ENCODE results near the gene TBC1D4. TPM values are rescaled to one million over a fixed set of nuclear protein-coding genes. Genes with fewer than 3 reads are reported as not detected.

The TBC1D4 gene
- total RNA-seq, 4 donors from 2014 or later: 38.2 to 56.9 (median 43.9) TPM

GRCh38 chr13:75312884-75313520 lies 169.0 kb downstream of the TBC1D4 start:
- no peak for TF ChIP-seq CTCF (IDR thresholded peaks at IDR 0.05; ENCODE audit: low read depth)

GRCh38 chr13:75309981-75310580 lies 171.9 kb downstream of the TBC1D4 start:
- no peak for TF ChIP-seq CTCF (IDR thresholded peaks at IDR 0.05; ENCODE audit: low read depth)

GRCh38 chr13:75308222-75308621 lies 173.7 kb downstream of the TBC1D4 start:
- no peak for TF ChIP-seq CTCF (IDR thresholded peaks at IDR 0.05; ENCODE audit: low read depth)

- TF ChIP-seq CTCF (IDR thresholded peaks at IDR 0.05; ENCODE audit: low read depth): no peak
Observed at GRCh38 chr13:75307370-75307949, 174.5 kb downstream of the TBC1D4 start.

- no peak for TF ChIP-seq CTCF (IDR thresholded peaks at IDR 0.05; ENCODE audit: low read depth)
Observed at GRCh38 chr13:75305059-75305458, 176.9 kb downstream of the TBC1D4 start.

GRCh38 chr13:75303263-75303662 lies 178.7 kb downstream of the TBC1D4 start:
- no peak for TF ChIP-seq CTCF (IDR thresholded peaks at IDR 0.05; ENCODE audit: low read depth)

GRCh38 chr13:75302071-75302698 lies 179.8 kb downstream of the TBC1D4 start:
- no peak for TF ChIP-seq CTCF (IDR thresholded peaks at IDR 0.05; ENCODE audit: low read depth)

All from subcutaneous adipose tissue (tissue), 4 donors.